MV-4-11 (cell line): ENCODE data around the gene MICAL3.
"Not testable (repeated sequence)": the region's sequence is repeated elsewhere in the genome, so short reads cannot be mapped to it uniquely, and the experiment has no call there.

Source experiments
- DNase-seq: peaks from one replicate; lab custom pipeline; 2025; lab: John Stamatoyannopoulos, UW

Gene MICAL3

DNA sequence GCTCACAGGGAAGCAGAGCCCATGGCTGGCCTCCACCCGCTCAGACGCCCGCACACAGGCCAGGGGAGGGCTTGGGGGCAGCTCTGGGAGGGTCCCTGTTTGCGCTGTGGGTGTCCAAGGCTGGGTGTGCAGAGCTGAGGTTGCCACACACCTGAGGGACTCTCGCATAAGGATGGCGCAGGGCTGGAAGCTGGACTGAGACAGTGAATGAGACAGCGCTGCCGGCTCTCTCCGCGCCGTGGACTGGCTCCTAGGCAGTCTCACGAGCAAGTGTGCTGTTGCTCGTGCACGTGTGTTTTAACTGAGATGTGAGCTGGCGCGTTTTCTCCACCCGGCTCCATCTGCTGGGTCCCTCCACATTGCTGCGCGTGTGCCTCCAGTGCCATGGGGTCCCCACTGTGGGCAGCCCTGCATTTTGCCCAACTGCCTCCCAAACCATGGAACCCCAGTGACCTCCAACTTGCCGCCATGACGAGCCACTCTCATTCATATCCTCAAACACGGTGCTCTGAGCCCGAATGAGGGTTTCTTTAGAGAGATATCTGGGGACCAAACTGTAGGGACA lies 245.9 kb downstream of the MICAL3 start:
- no peak for DNase-seq

DNA sequence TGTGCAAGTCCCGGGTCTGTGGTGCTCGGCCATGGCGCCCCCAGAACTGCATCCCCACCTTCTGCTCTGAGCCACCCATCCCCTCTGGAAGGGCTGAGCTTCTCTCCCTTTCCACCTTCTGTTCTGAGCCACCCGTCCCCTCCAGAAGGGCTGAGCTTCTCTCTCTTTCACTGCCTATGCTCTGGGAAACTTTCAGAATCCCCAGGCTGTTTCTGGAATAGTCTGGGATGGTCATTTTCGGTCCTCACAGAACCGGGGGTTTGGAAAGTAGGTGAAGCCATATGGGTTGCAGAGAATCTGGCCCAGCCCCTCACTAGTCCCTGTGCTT lies 246.7 kb downstream of the MICAL3 start:
- no peak for DNase-seq

DNA sequence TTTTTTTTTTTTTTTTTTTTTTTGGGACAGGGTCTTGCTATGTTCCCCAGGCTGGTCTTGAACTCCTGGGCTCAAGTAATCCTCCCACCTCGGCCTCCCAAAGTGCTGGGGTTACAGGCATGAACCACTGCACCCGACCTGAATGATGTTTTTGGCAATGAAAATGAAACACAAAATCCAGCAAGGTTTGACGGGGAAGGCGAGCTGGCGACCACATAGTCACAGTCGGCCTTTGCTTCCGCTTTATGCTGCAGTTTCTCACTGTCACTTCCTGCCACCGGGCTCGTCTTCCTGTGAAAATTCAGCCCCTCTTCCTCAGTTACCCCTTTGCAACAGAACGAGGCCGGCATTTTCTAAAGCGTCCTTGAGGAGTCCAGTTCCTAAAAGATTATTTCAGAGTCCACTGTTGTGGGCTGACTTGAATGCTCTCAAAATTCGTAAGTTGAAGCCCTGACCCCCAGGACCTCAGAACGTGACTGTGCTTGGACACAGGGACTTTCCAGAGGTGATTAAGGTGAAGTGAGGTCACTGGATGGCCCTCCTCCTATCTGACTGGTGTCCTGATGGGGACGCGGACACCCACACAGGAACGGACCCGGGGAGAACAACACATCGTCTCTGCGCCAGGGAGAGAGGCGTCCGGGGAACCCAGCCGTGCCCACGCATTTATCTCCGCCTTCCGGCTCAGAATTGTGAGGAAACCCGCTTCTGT lies 247.2 kb downstream of the MICAL3 start:
- peak; percentile 76 for DNase-seq

DNA sequence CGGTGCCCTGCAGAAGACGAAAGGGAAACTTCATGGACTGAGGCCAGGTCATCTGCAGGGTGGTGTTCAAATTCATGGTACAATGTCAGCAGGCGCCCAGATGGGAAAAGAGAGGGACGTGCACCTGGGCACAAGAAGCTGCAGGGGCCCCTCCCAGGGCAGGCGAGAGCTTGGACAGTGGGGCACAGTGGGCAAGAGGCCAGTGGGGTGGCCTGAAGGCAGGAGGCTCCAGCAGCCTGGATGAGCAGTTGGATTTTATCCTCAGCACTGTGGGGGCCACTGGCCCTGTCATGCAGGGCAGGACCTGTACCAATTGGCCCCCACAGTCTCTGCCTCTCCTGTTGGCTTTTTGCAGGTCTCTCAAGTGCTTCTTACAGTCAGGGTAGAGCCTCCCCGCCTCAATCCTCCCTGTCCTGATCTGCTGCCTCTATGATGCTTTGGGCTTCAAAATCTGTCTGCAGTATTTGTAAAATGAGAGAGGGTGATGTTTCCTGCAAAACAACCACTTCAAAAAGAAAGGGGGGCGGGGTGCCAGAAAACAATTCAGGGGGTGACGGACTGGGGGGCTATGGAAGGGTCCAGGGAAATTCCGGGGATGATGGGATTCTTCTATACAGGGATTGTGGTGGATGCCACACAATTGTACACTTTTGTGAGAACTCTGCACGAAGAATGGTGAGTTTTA lies 248.4 kb downstream of the MICAL3 start:
- DNase-seq = no peak

DNA sequence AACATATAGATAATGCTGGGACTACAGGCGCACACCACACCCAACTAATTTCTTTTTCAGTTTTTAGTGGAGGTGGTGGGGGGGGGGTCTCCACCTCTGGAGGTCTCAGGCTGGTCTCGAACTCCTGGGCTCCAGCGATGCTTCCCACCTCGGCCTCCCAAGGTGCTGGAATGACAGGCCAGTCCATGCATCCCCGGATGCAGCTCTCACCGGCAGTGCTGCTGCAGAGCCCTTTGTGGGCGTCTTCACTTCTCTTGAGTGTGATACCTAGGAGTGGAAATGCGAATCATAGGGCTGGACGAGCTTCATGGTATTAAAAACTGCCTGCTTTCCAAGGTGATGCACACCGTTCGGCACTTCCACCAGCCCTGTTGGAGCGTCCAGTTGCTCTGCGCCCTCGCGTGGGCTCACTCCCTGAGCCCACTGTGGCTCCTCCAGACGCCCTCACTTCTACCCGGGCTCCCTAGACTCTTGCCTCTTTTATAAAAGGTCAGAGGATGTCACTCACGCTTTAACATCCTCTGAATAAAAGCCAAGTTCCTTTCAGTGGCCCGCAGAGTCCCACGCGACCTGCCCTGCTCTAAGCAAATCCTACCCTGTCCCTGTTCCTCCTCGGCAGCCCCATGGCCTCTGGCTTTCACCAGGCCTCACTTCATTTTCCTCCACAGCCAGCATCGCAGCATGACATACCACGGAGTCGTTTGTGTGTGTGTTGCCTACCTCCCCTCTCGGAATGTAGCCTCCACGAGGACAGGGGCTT lies 249.3 kb downstream of the MICAL3 start:
- DNase-seq = no peak

DNA sequence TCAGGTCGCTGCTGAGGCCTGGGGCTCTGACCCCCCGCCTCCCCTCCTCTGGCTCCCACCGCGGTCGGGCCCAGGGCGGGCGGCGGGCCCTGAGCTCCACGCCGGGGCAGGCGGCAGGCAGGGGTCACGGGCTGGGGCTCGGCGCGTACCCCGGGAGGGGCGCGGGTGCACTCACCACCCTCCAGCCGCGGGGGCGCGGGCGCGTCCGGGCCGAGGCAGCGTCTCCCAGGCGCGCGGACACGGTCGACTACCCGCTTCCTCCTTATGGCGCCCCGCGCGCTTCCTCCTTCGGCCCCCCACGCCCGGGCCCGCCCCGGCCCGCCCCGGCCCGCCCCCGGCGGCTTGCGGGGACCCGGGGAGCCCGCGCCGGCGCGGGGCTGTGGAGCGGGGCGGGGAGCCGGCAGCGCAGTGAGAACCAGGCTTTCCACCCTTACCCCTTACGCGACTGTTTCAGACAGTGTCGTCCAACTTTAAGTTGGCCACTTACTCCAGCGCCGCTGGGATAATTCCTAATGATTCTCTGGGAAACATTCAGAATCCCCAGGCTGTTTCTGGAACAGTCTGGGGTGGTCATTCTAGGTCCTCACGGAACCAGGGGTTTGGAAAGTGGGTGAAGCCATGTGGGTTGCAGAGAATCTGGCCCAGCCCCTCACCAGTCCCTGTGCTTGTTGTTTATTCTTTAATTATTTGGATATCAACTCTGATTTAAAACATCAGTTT lies 250.0 kb downstream of the MICAL3 start, which contains the start of gene BID:
BID (minus strand) TSS at position 264 of the 720 bp plus-strand sequence. CDS start 24,353 bp downstream, outside the sequence.
- peak; percentile 44 for DNase-seq

DNA sequence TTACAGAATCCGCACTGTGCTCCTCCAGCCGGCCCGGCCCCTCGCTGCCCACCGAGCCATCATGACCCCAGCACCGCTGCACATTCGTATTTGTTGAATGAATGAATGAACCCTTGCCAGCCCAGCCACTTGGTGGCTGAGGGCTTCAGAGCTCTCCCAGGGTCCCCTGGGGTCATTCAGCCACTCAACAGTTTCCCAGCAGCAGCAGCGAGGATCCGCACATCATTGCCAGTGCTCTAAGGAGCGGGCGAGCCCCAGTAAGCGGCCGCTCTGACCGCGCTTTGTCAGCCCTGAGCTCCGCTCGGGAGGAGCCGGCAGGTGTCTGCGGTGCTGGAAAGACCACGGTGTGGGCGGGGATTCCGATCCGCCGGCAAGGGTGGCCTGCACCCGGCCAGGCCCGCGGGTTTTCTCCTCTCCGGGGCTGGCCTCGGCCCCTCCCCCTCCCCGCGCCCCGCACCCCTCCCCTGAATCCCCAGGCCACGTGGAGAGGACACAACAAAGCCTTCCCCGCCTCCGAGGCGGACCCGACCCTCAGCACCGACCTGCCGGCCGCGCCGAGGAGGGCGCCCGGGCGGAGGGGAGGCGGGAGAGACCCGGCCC lies 250.7 kb downstream of the MICAL3 start:
- no peak for DNase-seq

DNA sequence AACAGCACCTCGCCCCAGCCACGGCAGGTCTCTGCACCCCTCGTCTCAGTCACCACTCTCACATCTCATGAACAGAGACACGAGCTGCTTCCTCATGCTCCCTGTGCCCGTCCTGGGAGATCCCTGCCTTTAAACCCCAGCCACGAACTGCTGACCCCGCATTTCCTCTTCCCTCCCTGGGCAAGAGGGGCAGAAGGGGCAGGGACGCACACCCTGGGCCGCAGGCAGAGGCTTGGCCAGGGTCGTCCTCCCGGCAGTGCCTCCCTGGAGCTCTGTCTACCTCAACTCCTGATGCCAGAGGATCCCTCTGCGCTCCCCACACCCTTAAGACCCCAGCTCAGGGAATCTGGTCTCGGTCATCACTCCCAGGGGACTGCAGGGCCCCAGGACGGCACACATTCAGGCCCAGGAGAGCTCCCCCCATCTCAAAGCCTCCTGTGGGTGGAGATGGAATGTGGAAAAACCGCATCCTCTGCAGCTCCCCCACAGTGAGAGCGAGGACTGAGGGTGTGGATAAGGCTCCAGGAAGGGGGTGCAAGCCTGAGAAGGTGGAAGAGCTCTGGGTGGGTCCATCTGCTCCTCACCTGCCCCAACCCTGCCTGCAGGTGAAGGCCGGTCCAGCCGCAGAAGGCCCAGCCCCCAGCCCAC lies 251.3 kb downstream of the MICAL3 start:
- no peak for DNase-seq

DNA sequence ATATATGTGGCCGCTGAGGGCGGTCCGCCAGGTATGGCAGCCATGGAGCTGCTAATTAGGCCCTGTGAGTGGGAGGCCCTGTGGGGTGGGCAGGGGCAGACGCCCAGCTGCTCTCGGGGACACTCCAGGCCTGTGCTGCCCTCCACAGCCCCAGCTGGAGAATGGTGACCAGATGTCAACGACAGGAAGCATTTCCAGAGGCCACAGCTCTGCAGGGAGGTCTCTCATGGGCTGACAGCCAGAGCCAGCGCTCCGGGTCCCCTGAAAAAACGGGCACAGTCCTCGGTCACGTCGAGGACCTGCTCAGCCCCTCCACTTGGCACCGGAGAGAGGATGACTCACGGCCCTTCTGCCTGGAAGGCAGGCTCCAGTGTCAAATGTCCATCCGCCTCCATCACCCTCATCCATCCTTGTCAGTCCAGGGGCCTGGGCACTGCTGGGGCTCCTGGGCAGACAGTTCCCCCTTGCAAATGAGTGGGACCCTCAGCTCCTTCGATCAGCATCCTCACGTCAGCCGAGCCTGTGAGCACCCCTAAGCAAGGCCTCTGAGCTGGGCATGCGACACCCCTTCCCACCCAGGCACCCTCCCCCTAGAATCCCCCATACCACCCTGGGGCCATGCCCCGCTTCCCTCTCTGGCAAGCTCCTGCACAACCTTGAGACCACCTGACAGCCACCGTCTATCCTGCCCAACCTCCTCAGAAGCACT lies 252.0 kb downstream of the MICAL3 start:
- DNase-seq = no peak

DNA sequence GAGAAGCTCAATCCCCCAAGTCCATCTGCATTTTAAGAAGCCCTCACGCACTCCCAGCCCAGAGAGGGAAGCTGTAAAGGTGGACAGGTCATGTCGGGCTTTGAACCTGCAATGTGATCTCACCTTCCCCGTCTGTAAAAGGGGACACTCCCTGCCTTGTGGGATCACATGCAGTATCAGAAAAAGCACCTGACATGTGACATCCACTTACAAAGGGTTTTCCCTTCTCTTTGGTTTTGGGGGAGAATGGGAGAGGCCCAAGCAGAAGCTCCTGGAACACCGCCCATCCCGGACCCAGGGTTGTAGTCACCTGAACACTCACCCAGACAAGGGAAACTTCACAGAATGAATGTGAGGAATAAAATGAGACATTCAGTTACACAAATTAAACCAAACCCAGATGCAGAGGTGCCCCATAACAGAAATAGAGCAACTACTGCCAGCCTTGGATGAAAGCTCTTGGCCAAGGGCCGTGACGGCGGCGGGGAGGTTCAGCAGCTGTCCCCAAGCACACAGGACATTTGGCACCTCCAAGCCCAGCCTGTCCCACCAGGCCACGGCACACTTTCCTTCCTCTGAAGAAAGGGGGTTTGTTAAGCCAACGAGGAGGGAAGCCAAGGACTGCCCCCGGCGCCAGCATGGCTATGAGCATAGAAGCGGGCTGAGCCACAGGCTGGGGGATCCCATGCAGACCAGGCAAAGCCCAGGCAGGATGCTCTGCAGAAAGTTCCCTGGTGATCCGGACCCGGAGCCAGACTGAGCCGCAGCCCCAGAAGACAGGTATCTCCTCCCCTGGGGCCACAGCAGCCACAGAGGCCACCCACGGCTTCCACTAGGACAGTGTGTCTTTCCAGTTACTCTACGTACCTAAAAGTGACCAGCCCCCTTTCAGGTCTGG lies 253.9 kb downstream of the MICAL3 start:
- DNase-seq = no peak

DNA sequence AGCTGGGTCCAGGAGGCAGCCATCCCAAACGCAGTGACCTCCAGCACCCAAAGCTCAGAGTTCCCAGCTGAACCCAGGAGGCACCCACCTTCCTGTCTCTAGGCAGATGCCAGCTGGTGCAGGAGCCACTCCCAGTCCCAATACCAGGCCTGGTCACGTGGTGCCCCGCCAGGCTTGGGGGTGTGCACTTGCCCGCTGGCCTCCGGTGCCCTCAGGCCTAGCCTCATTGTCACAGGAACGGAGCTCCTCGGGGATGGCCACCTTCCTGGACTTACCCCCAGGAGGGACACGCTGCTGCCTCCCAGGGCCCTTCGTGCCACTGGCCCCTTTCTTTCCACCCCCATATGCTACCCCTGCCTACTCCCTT lies 254.7 kb downstream of the MICAL3 start:
- no peak for DNase-seq

DNA sequence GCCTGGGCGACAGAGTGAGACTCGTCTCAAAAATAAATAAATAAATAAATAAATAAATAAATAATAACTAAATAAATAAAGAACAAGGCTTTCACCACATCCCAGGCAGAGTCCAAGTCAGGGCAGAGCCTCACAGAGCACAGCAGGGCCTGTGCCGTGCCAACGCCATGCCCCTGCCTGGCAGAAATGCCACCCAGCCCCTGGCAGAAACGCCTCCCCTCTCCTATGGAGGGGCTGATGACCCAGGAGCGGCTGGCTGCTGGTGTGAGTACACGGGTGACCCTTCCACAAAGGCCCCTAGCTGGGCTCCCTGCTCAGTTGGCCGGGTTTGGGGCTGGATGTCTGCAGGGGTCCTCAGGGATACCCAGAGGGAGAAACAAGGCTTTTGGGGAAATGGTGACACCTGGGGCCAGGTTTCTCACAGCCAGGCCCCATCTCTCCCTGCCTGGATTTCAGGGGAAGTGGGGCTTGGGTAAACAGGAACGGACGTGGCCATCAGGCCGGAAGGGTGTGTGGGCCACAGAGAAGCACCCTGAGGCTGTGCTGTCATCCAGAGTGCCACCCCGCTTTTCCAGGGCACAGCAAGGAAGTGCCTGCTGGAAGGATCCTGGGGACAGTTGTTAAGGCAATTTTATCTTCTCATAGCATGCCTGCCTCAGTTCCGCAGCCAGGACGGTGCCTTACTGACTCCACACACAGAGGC lies 255.2 kb downstream of the MICAL3 start:
- DNase-seq = no peak

DNA sequence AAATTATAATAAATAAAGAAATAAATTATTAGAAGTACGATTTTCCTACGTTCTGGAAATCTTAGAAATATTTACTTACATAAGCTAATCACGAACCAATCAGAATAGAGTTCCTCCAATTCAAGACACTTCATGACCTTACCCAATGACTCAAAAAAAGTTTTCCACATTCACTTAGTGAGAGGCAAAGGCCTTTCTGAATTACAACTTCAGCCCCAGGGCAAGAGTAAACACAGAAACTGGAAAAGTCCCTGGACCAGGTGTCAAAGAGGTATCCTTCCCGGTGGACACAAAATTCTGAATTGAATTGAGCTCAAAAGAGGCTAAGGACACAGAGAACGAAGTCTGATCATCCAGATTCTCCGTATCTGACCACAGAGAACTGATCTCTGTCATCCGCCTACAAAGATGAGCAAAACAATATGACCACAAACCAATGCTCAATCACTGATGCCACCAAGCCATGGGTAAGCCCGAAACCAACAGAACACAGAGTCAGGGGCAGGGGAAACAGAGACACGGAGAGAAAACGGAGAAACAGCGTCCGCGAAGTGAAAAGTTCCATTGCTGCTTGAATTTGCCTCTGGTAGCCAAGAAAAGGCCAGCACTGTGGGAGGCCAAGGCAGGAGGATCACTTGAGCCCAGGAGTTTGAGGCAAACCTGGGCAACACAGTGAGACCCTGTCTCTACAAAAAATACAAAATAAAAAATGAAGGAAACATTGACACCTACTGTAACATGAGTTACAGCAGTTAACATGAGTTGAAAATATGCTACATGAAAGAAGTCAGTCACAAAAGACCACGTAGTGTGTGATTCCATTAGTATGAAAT lies 256.9 kb downstream of the MICAL3 start:
- peak; percentile 32 for DNase-seq

DNA sequence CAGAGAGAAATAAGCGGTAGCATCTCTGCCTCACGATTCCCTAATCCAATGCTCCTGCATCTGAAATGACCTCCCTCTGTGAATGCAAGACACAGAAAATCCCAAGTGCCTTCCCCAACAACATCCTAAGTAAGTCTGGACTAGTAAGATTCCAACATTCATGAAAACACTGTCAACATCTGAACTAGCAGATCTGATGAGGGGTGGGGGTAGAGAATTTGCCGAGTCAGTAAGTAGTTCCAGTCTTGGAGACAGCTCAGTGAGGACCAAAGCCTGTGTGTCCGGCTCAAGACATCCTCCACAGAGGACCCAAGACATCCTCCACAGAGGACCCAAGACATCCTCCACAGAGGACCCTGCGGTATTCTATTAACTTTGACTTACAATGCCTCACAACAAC lies 259.5 kb downstream of the MICAL3 start:
- not testable (repeated sequence) for DNase-seq

DNA sequence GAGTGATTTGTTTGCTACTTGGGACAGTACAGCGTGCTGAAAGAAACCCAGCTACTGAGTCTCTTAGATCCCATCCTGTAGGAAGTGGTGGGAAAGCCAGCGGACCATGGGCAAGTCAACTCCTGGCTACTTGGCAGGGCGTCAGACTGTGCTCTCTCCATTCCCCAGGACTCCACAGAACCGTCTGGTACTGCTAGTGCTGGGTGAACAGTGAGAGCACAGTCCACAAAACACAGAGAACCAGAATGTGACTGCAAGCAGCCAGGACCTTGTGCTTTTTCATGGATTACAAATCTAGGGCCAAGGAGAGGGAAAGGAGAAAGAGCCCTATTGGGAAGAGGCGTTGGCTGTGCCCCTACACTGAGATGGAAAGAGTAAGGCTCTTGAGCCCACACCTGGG lies 260.3 kb downstream of the MICAL3 start:
- DNase-seq = no peak

DNA sequence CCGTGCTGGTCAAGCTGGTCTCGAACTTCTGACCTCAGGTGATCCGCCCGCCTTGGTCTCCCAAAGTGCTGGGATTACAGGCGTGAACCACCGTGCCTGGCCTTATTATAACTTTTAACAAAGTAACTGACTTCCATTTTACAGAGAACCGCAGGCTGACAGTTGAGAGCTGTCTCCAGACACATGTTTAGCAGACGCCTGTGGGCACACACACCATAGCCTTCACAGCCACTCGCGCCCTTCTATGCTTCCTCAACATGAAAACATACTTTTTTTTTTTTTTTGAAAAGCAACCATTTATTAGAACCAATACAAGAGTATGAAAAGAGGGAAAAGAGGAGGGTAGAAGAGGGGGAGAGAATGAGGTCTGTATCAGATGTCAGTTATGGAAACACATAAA lies 260.9 kb downstream of the MICAL3 start:
- DNase-seq = peak; percentile 87

DNA sequence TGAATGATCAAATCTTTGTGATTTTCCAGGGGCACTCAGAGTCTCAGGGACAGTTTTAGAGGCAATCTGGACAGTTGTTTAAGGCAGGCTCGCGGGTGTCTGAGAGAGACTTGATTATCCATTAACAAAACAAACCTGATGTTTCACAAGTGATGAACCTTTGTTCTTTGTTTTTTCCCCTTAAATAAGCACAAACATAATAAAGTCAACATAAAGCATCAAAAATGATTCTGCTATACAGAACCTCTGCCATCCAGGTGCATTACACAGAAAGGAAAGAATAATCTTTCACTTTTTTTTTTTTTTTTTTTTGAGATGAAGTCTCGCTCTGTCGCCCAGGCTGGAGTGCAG lies 263.2 kb downstream of the MICAL3 start:
- DNase-seq = no peak
